ENCODE data around the gene SLIT3.

- no peak for TF ChIP-seq TOX (CRISPR knock-in tag; IDR thresholded peaks at IDR 0.05; ENCODE audit: borderline replicate concordance)
- TF ChIP-seq ZC3H10 (CRISPR knock-in tag; IDR thresholded peaks at IDR 0.05) = no peak
- no peak for TF ChIP-seq SNAI2 (CRISPR knock-in tag; IDR thresholded peaks at IDR 0.05)
- TF ChIP-seq RARB (CRISPR knock-in tag; IDR thresholded peaks at IDR 0.05) = no peak
- TF ChIP-seq ISL1 (CRISPR knock-in tag; IDR thresholded peaks at IDR 0.05) = no peak
- no peak for TF ChIP-seq TSHZ2 (CRISPR knock-in tag; IDR thresholded peaks at IDR 0.05)
- no peak for TF ChIP-seq ARNTL (CRISPR knock-in tag; IDR thresholded peaks at IDR 0.05; ENCODE audit: borderline replicate concordance, low read depth)
- no peak for TF ChIP-seq CSDC2 (CRISPR knock-in tag; IDR thresholded peaks at IDR 0.05)
- TF ChIP-seq, protein P1, sequence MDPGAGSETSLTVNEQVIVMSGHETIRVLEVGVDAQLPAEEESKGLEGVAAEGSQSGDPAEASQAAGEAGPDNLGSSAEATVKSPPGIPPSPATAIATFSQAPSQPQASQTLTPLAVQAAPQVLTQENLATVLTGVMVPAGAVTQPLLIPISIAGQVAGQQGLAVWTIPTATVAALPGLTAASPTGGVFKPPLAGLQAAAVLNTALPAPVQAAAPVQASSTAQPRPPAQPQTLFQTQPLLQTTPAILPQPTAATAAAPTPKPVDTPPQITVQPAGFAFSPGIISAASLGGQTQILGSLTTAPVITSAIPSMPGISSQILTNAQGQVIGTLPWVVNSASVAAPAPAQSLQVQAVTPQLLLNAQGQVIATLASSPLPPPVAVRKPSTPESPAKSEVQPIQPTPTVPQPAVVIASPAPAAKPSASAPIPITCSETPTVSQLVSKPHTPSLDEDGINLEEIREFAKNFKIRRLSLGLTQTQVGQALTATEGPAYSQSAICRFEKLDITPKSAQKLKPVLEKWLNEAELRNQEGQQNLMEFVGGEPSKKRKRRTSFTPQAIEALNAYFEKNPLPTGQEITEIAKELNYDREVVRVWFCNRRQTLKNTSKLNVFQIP (CRISPR knock-in tag; IDR thresholded peaks at IDR 0.05; ENCODE audit: borderline replicate concordance, low read depth) = no peak
- no peak for TF ChIP-seq ESRRG (CRISPR knock-in tag; IDR thresholded peaks at IDR 0.05)
Measured at GRCh38 chr5:168681556-168682183, 619.3 kb downstream of the SLIT3 start.

Measured in SK-N-SH treated with all-trans-retinoic acid at 6 μM for 48 hours (cell line).